ENCODE data around the gene BTBD1.
A peak's percentile ranks its signal among the peaks of the same experiment; 100 is the strongest.

Gene BTBD1

DNA sequence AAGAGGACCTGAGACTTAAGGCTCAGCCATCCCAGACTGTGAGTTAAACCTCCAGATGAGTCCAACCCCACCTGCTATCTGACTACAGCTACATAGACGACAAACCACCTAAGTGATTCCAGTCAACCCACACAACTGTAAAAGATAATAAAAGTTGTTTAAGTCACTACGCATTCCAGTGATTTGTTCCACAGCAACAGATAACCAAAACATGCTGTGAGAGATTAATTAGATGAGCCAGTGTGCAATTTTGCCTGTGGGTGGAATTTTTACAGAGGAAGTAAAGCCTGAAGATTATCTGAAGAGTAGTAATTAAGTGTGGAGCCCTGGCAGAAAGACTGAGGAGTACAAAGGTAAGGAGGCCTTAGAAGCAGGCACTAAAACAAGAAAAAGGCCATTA is 5.4 kb downstream of the BTBD1 start (continued):
- TF ChIP-seq ZNF514 (tag by site-specific recombination; IDR thresholded peaks at IDR 0.05), result no peak
- no peak for TF ChIP-seq WT1 (tag by site-specific recombination; IDR thresholded peaks at IDR 0.05)
- no peak for TF ChIP-seq ZNF561 (tag by site-specific recombination; IDR thresholded peaks at IDR 0.05; ENCODE audit: borderline replicate concordance)
- TF ChIP-seq ZNF112 (tag by site-specific recombination; IDR thresholded peaks at IDR 0.05), result no peak
- no peak for TF ChIP-seq ZNF670 (tag by site-specific recombination; IDR thresholded peaks at IDR 0.05; ENCODE audit: low read depth)
- no peak for TF ChIP-seq ZNF16 (tag by site-specific recombination; IDR thresholded peaks at IDR 0.05; ENCODE audit: low read depth)
- TF ChIP-seq ZSCAN16 (tag by site-specific recombination; IDR thresholded peaks at IDR 0.05), result peak; percentile 87
- TF ChIP-seq, protein P1, sequence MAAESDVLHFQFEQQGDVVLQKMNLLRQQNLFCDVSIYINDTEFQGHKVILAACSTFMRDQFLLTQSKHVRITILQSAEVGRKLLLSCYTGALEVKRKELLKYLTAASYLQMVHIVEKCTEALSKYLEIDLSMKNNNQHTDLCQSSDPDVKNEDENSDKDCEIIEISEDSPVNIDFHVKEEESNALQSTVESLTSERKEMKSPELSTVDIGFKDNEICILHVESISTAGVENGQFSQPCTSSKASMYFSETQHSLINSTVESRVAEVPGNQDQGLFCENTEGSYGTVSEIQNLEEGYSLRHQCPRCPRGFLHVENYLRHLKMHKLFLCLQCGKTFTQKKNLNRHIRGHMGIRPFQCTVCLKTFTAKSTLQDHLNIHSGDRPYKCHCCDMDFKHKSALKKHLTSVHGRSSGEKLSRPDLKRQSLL (tag by site-specific recombination; IDR thresholded peaks at IDR 0.05), result no peak
- no peak for TF ChIP-seq ZNF777 (tag by site-specific recombination; IDR thresholded peaks at IDR 0.05; ENCODE audit: borderline replicate concordance)
- TF ChIP-seq, protein P2, sequence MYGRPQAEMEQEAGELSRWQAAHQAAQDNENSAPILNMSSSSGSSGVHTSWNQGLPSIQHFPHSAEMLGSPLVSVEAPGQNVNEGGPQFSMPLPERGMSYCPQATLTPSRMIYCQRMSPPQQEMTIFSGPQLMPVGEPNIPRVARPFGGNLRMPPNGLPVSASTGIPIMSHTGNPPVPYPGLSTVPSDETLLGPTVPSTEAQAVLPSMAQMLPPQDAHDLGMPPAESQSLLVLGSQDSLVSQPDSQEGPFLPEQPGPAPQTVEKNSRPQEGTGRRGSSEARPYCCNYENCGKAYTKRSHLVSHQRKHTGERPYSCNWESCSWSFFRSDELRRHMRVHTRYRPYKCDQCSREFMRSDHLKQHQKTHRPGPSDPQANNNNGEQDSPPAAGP (tag by site-specific recombination; IDR thresholded peaks at IDR 0.05), result no peak
- TF ChIP-seq GLI4 (tag by site-specific recombination; IDR thresholded peaks at IDR 0.05), result no peak
- TF ChIP-seq, protein P3, sequence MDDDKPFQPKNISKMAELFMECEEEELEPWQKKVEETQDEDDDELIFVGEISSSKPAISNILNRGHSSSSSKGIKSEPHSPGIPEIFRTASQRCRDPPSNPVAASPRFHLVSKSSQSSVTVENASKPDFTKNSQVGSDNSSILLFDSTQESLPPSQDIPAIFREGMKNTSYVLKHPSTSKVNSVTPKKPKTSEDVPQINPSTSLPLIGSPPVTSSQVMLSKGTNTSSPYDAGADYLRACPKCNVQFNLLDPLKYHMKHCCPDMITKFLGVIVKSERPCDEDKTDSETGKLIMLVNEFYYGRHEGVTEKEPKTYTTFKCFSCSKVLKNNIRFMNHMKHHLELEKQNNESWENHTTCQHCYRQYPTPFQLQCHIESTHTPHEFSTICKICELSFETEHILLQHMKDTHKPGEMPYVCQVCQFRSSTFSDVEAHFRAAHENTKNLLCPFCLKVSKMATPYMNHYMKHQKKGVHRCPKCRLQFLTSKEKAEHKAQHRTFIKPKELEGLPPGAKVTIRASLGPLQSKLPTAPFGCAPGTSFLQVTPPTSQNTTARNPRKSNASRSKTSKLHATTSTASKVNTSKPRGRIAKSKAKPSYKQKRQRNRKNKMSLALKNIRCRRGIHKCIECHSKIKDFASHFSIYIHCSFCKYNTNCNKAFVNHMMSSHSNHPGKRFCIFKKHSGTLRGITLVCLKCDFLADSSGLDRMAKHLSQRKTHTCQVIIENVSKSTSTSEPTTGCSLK (tag by site-specific recombination; IDR thresholded peaks at IDR 0.05), result no peak
- no peak for TF ChIP-seq ZNF223 (tag by site-specific recombination; IDR thresholded peaks at IDR 0.05)
- peak; percentile 78; the same call in 1 of the 2 replicates for TF ChIP-seq IKZF3 (tag by site-specific recombination; IDR thresholded peaks at IDR 0.05)
- TF ChIP-seq GFI1B (tag by site-specific recombination; IDR thresholded peaks at IDR 0.05), result peak; percentile 81; the same call in 1 of the 2 replicates
- TF ChIP-seq REPIN1 (tag by site-specific recombination; IDR thresholded peaks at IDR 0.05; ENCODE audit: low read depth), result no peak
- no peak for TF ChIP-seq ZNF621 (tag by site-specific recombination; IDR thresholded peaks at IDR 0.05)

DNA sequence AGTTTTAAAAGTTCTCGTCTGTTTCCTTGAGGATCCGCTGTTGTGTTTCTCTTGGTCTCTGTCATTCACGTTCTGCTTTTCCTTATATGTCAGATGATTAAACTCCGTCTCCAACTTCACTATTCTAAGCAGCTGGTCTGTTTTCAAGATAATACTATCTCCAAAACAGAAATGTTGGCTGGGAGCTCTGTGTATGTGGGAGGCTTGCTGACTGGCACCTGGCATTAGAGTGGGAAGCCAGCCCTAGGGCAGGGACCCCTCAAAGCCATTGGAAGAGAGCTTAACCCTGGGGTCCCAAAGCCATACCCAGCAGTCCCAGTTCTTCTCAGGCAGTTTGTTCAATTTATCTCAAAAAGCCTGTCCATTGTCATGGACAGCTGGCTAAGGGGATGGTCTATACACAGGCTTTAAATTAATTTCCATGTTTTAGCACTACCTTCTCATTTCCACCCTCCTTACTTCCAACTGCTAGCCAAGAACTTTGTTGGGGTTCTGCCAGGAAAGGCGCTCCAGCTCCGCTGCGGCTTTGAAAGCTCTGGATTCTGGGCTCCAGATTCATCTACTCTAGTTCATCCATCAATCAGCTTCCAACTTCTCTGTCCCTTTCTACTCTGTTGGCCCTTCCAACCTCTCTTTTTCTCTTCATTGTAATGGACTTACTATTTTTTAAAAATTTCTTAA is 9.2 kb downstream of the BTBD1 start:
- no peak overlapping the region for H3K4me3 ChIP-seq (ENCODE audit: low read depth, low read length)
- peaks cover 18% of the 10 kb centered on the region for H3K4me1 ChIP-seq (ENCODE audit: control insufficient read depth, insufficient read depth, low read length)
- H3K9me3 ChIP-seq (ENCODE audit: control insufficient read depth, insufficient read depth, low read depth, low read length), result no peaks in the 10 kb centered on the region
- H3K27ac ChIP-seq (ENCODE audit: extremely low read depth, low read depth, low read length), result no peak overlapping the region
- POLR2A ChIA-PET, result interaction anchor here (1.3 kb wide), 1 partner anchor 9 kb away, joined by 8 read pairs; the partner anchor contains the start of gene BTBD1
- peaks cover 27 to 32% of the 10 kb centered on the region in 2 experiments for H3K36me3 ChIP-seq (ENCODE audit: control insufficient read depth in 2 of 2, insufficient read depth in 1 of 2, low read length in 2 of 2)
- CTCF ChIA-PET, result interaction anchor here (0.6 to 1.1 kb wide), 4 partner anchors 9 to 325 kb away, joined by 3 read pairs; partner anchors contain the start of gene C15orf40
- TF ChIP-seq ZNF2 (tag by site-specific recombination; IDR thresholded peaks at IDR 0.05), result no peak
- TF ChIP-seq, protein P4, sequence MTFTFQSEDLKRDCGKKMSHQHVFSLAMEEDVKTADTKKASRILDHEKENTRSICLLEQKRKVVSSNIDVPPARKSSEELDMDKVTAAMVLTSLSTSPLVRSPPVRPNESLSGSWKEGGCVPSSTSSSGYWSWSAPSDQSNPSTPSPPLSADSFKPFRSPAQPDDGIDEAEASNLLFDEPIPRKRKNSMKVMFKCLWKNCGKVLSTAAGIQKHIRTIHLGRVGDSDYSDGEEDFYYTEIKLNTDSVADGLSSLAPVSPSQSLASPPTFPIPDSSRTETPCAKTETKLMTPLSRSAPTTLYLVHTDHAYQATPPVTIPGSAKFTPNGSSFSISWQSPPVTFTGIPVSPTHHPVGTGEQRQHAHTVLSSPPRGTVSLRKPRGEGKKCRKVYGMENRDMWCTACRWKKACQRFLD (tag by site-specific recombination; IDR thresholded peaks at IDR 0.05), result no peak
- no peak for TF ChIP-seq ZNF239 (tag by site-specific recombination; IDR thresholded peaks at IDR 0.05)
- TF ChIP-seq ZNF37A (tag by site-specific recombination; IDR thresholded peaks at IDR 0.05), result no peak
- TF ChIP-seq GLIS1 (tag by site-specific recombination; IDR thresholded peaks at IDR 0.05), result no peak
- TF ChIP-seq, protein P5, sequence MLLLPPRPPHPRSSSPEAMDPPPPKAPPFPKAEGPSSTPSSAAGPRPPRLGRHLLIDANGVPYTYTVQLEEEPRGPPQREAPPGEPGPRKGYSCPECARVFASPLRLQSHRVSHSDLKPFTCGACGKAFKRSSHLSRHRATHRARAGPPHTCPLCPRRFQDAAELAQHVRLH (tag by site-specific recombination; IDR thresholded peaks at IDR 0.05), result no peak
- no peak for TF ChIP-seq KLF8 (tag by site-specific recombination; IDR thresholded peaks at IDR 0.05)
- TF ChIP-seq, protein P6, sequence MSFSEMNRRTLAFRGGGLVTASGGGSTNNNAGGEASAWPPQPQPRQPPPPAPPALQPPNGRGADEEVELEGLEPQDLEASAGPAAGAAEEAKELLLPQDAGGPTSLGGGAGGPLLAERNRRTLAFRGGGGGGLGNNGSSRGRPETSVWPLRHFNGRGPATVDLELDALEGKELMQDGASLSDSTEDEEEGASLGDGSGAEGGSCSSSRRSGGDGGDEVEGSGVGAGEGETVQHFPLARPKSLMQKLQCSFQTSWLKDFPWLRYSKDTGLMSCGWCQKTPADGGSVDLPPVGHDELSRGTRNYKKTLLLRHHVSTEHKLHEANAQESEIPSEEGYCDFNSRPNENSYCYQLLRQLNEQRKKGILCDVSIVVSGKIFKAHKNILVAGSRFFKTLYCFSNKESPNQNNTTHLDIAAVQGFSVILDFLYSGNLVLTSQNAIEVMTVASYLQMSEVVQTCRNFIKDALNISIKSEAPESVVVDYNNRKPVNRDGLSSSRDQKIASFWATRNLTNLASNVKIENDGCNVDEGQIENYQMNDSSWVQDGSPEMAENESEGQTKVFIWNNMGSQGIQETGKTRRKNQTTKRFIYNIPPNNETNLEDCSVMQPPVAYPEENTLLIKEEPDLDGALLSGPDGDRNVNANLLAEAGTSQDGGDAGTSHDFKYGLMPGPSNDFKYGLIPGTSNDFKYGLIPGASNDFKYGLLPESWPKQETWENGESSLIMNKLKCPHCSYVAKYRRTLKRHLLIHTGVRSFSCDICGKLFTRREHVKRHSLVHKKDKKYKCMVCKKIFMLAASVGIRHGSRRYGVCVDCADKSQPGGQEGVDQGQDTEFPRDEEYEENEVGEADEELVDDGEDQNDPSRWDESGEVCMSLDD (tag by site-specific recombination; IDR thresholded peaks at IDR 0.05), result no peak
- TF ChIP-seq ZNF292 (tag by site-specific recombination; IDR thresholded peaks at IDR 0.05; ENCODE audit: borderline replicate concordance, low read depth), result no peak
- TF ChIP-seq ZNF621 (tag by site-specific recombination; IDR thresholded peaks at IDR 0.05), result no peak
- TF ChIP-seq ZSCAN23 (tag by site-specific recombination; IDR thresholded peaks at IDR 0.05), result no peak
- TF ChIP-seq ZNF350 (tag by site-specific recombination; IDR thresholded peaks at IDR 0.05), result no peak
- TF ChIP-seq ZNF221 (tag by site-specific recombination; IDR thresholded peaks at IDR 0.05; ENCODE audit: borderline replicate concordance), result no peak
- no peak for TF ChIP-seq ZNF530 (tag by site-specific recombination; IDR thresholded peaks at IDR 0.05; ENCODE audit: low read depth)

Data from HEK293 (cell line).